Stimulated activated CD4-positive, alpha-beta T cell treated with anti-CD3 and anti-CD28 coated beads, Interleukin-1b, Interleukin-23, amount 100 ng/mL, for 4 hours (primary cell): ENCODE data around the gene ACSL3.
"Not testable (repeated sequence)": the region's sequence is repeated elsewhere in the genome, so short reads cannot be mapped to it uniquely, and the experiment has no call there.

Experiments used
- DNase-seq, 2 donors: peaks; one replicate each; pipeline ENCODE4 v3.0.0-alpha.2; 2020; ENCODE audit warnings: low read depth in 2 of 2

The ACSL3 gene

GRCh38 chr2:222860740-222861410, at the start of gene ACSL3:
Gene ACSL3 (plus strand): TSS chr2:222861036. CDS start chr2:222908773, 47,737 bp downstream.
- peak; percentile 82 to 89 for DNase-seq

GRCh38 chr2:222811828-222812227, 49.0 kb upstream of the ACSL3 start:
- DNase-seq, result no peak

GRCh38 chr2:222813177-222813843, 47.5 kb upstream of the ACSL3 start:
- DNase-seq, result no peak

GRCh38 chr2:222819722-222820333, 41.0 kb upstream of the ACSL3 start:
- DNase-seq, result no peak

- DNase-seq, result no peak
Observed at GRCh38 chr2:222823183-222823930, 37.5 kb upstream of the ACSL3 start.

GRCh38 chr2:222825031-222825430, 35.8 kb upstream of the ACSL3 start:
- DNase-seq, result no peak

- no peak for DNase-seq
Observed at GRCh38 chr2:222827417-222827816, 33.4 kb upstream of the ACSL3 start.

GRCh38 chr2:222828572-222828971, 32.3 kb upstream of the ACSL3 start:
- DNase-seq, result no peak

GRCh38 chr2:222830164-222830563, 30.7 kb upstream of the ACSL3 start:
- no peak for DNase-seq

GRCh38 chr2:222833410-222833809, 27.4 kb upstream of the ACSL3 start:
- no peak for DNase-seq

GRCh38 chr2:222835143-222835822, 25.6 kb upstream of the ACSL3 start:
- DNase-seq, result no peak

- no peak for DNase-seq
Observed at GRCh38 chr2:222835823-222836151, 25.0 kb upstream of the ACSL3 start.

- DNase-seq, result no peak
Observed at GRCh38 chr2:222837643-222838056, 23.2 kb upstream of the ACSL3 start.

- DNase-seq, result no peak
Observed at GRCh38 chr2:222840060-222840802, 20.6 kb upstream of the ACSL3 start.

- DNase-seq, result no peak
Observed at GRCh38 chr2:222842491-222843174, 18.2 kb upstream of the ACSL3 start.

GRCh38 chr2:222844323-222844722, 16.5 kb upstream of the ACSL3 start:
- no peak for DNase-seq

GRCh38 chr2:222845314-222845713, 15.5 kb upstream of the ACSL3 start:
- DNase-seq, result not testable (repeated sequence)

- no peak for DNase-seq
Observed at GRCh38 chr2:222846003-222846402, 14.8 kb upstream of the ACSL3 start.

- DNase-seq, result not testable (repeated sequence)
Observed at GRCh38 chr2:222848031-222848430, 12.8 kb upstream of the ACSL3 start.

GRCh38 chr2:222848862-222849261, 12.0 kb upstream of the ACSL3 start:
- no peak for DNase-seq
